HG03280 (cell line): ENCODE measurements around the gene PRDX1.
A peak's percentile ranks its signal among the peaks of the same experiment; 100 is the strongest.
"Not testable (repeated sequence)": the region's sequence is repeated elsewhere in the genome, so short reads cannot be mapped to it uniquely, and the experiment has no call there.

ENCODE experiments used
- ATAC-seq: cut with Tn5 transposase; IDR thresholded peaks from one replicate; pipeline ENCODE4 v1.9.1; 2021; ENCODE audit warnings: mild to moderate bottlenecking, moderate library complexity; ENCODE audit not compliant: unreplicated experiment

The PRDX1 gene

GRCh38 chr1:45507195-45507594 is 14.5 kb downstream of the PRDX1 start:
- ATAC-seq: no peak

GRCh38 chr1:45503462-45504360 is 18.0 kb downstream of the PRDX1 start:
- ATAC-seq: no peak

GRCh38 chr1:45501505-45501859 is 20.2 kb downstream of the PRDX1 start:
- no peak for ATAC-seq

- no peak for ATAC-seq
Observed at GRCh38 chr1:45499415-45499769, 22.3 kb downstream of the PRDX1 start.

- ATAC-seq: no peak
Observed at GRCh38 chr1:45498279-45498678, 23.4 kb downstream of the PRDX1 start.

GRCh38 chr1:45493116-45493697 is 28.5 kb downstream of the PRDX1 start:
- no peak for ATAC-seq

GRCh38 chr1:45492691-45493090 is 29.0 kb downstream of the PRDX1 start:
- ATAC-seq: no peak

- ATAC-seq: no peak
Observed at GRCh38 chr1:45491487-45492260, 30.0 kb downstream of the PRDX1 start.

- ATAC-seq: peak; percentile 89
Observed at GRCh38 chr1:45490626-45491486, 30.8 kb downstream of the PRDX1 start, which contains the start of gene TESK2. Gene TESK2, minus strand, starts transcription at chr1:45491163. Its CDS starts 33,378 bp downstream, at chr1:45457785.

GRCh38 chr1:45490121-45490625 is 31.5 kb downstream of the PRDX1 start:
- no peak for ATAC-seq

GRCh38 chr1:45489379-45489778 is 32.3 kb downstream of the PRDX1 start:
- ATAC-seq: not testable (repeated sequence)

GRCh38 chr1:45488666-45489377 is 32.9 kb downstream of the PRDX1 start:
- ATAC-seq: no peak

- no peak for ATAC-seq
Observed at GRCh38 chr1:45485949-45486348, 35.7 kb downstream of the PRDX1 start.

- ATAC-seq: no peak
Observed at GRCh38 chr1:45479039-45479748, 42.5 kb downstream of the PRDX1 start.

GRCh38 chr1:45478121-45478814 is 43.4 kb downstream of the PRDX1 start:
- no peak for ATAC-seq

GRCh38 chr1:45477646-45478045 is 44.0 kb downstream of the PRDX1 start:
- no peak for ATAC-seq

- not testable (repeated sequence) for ATAC-seq
Observed at GRCh38 chr1:45474194-45474593, 47.5 kb downstream of the PRDX1 start.

GRCh38 chr1:45473302-45473701 is 48.4 kb downstream of the PRDX1 start:
- ATAC-seq: no peak
